CD14-positive monocyte (primary cell): ENCODE results near the gene NEK7. TPM values are rescaled to one million over a fixed set of nuclear protein-coding genes. Genes with fewer than 3 reads are reported as not detected.

Source experiments
- DNase-seq, 3 donors: peaks; one replicate each; pipeline ENCODE4 v3.0.0-alpha.2; 2011 to 2022
- H2AFZ ChIP-seq: 2 replicates; pipeline ENCODE4 v1.6.0; 2012; ENCODE audit warnings: mild to moderate bottlenecking, low read depth, low read length, inconsistent platforms; ENCODE audit not compliant: insufficient read depth, poor library complexity, severe bottlenecking
- H3K27ac ChIP-seq, 2 donors: 1 replicate in 1 of 2; 2 replicates in 1 of 2; pipeline ENCODE4 v1.5.1; 2012 to 2013; ENCODE audit warnings: low read length in 2 of 2, control low read depth in 1 of 2, inconsistent platforms in 1 of 2, low read depth in 1 of 2, mild to moderate bottlenecking in 1 of 2
- H3K27me3 ChIP-seq, 2 donors: one replicate each; pipeline versions ENCODE4 v1.6.0 to v1.6.1; 2011 to 2013; ENCODE audit warnings: low read length in 2 of 2; ENCODE audit not compliant: control insufficient read depth in 2 of 2, insufficient read depth in 2 of 2
- H3K36me3 ChIP-seq, 2 donors: replicated peaks in 1 of 2; 1 replicate in 1 of 2; 2 replicates in 1 of 2; pipeline versions ENCODE4 v1.5.1 to v1.6.1; 2012 to 2013; ENCODE audit warnings: low read length in 2 of 2, control low read depth in 1 of 2, inconsistent platforms in 1 of 2, mild to moderate bottlenecking in 1 of 2; ENCODE audit not compliant: insufficient read depth in 2 of 2, control insufficient read depth in 1 of 2
- H3K4me1 ChIP-seq, 2 donors: 1 replicate in 1 of 2; 2 replicates in 1 of 2; pipeline versions ENCODE4 v1.5.1 to v1.6.1; 2012 to 2013; ENCODE audit warnings: low read length in 2 of 2, control low read depth in 1 of 2, inconsistent platforms in 1 of 2, mild to moderate bottlenecking in 1 of 2, moderate library complexity in 1 of 2; ENCODE audit not compliant: insufficient read depth in 2 of 2, control insufficient read depth in 1 of 2
- H3K4me2 ChIP-seq: replicated peaks from 2 replicates; pipeline ENCODE3; 2012; ENCODE audit warnings: low read length, moderate library complexity, mild to moderate bottlenecking; ENCODE audit not compliant: poor library complexity, severe bottlenecking; ENCODE audit errors: extremely low read depth
- H3K4me3 ChIP-seq, 3 experiments: fragments of 200-600 bp in 1 of 3; sonication (generic) in 1 of 3; replicated peaks in 1 of 3; 1 replicate in 2 of 3; 2 replicates in 1 of 3; pipeline ENCODE4 v1.5.1; 2011 to 2013; ENCODE audit warnings: low read length in 3 of 3, mild to moderate bottlenecking in 3 of 3, control low read depth in 2 of 3, low read depth in 2 of 3, inconsistent platforms in 1 of 3, moderate library complexity in 1 of 3
- H3K79me2 ChIP-seq: 2 replicates; pipeline ENCODE4 v1.6.0; 2012; ENCODE audit warnings: mild to moderate bottlenecking, control low read depth, inconsistent platforms, low read length, moderate library complexity; ENCODE audit not compliant: insufficient read depth
- H3K9ac ChIP-seq: 2 replicates; pipeline ENCODE4 v1.6.0; 2017; ENCODE audit warnings: low read length, mild to moderate bottlenecking; ENCODE audit not compliant: insufficient read depth, poor library complexity, severe bottlenecking
- H3K9me3 ChIP-seq, 2 donors: replicated peaks in 1 of 2; 1 replicate in 1 of 2; 2 replicates in 1 of 2; pipeline versions ENCODE4 v1.5.1 to v1.6.1; 2012 to 2013; ENCODE audit warnings: low read length in 2 of 2, control low read depth in 1 of 2; ENCODE audit not compliant: control insufficient read depth in 1 of 2, insufficient read depth in 1 of 2
- H4K20me1 ChIP-seq: 2 replicates; pipeline ENCODE4 v1.6.0; 2012; ENCODE audit warnings: mild to moderate bottlenecking, low read length, control low read depth, moderate library complexity; ENCODE audit not compliant: insufficient read depth
- H3K27ac Mint-ChIP-seq, 7 donors: one replicate each; pipeline ENCODE4 v1.8.0; 2020; ENCODE audit warnings: mild to moderate bottlenecking in 7 of 7, mixed read lengths in 7 of 7, moderate library complexity in 6 of 7, inconsistent platforms in 2 of 7
- H3K27me3 Mint-ChIP-seq, 3 donors: one replicate each; pipeline ENCODE4 v1.8.0; 2021 to 2022; ENCODE audit warnings: low read depth in 3 of 3, mild to moderate bottlenecking in 3 of 3, mixed read lengths in 3 of 3, moderate library complexity in 3 of 3, inconsistent platforms in 1 of 3
- H3K36me3 Mint-ChIP-seq, 2 donors: one replicate each; pipeline ENCODE4 v1.8.0; 2020; ENCODE audit warnings: mixed read lengths in 2 of 2, inconsistent platforms in 1 of 2, mild to moderate bottlenecking in 1 of 2
- H3K4me1 Mint-ChIP-seq: one replicate; pipeline ENCODE4 v1.8.0; 2020; ENCODE audit warnings: mild to moderate bottlenecking, mixed read lengths
- H3K4me3 Mint-ChIP-seq, 2 donors: one replicate each; pipeline ENCODE4 v1.8.0; 2020; ENCODE audit warnings: mild to moderate bottlenecking in 2 of 2, mixed read lengths in 2 of 2, moderate library complexity in 1 of 2
- H3K9me3 Mint-ChIP-seq, 7 donors: one replicate each; pipeline ENCODE4 v1.8.0; 2020 to 2022; ENCODE audit warnings: mixed read lengths in 7 of 7, mild to moderate bottlenecking in 6 of 7, moderate library complexity in 6 of 7, inconsistent platforms in 2 of 7
- CTCF ChIP-seq: fragments of 200-600 bp; IDR thresholded peaks from one replicate; pipeline ENCODE4 v1.8.0; 2022; ENCODE audit warnings: antibody characterized with exemption, mild to moderate bottlenecking
- WGBS: methylation state at CpG from one replicate; pipeline ENCODE4 v1.1.5; 2013; ENCODE audit warnings: missing lambda C conversion rate; ENCODE audit not compliant: insufficient coverage; 5-methylcytosine and 5-hydroxymethylcytosine counted together
- intact Hi-C, 2 donors: fragments of 100-400 bp; cut with micrococcal nuclease; formaldehyde crosslinking; loops; one replicate each; pipeline versions ENCODE4 v1.15.0 to v1.15.1; 2023
- polyA plus RNA-seq, 3 donors: library from polyadenylated mRNA; depleted of rRNA in 1 of 3; unstranded in 2 of 3; stranded (reverse) in 1 of 3; fragments of 300-500 nt in 2 of 3; fragments of >200 nt in 1 of 3; fragmentation: Illumina TruSeq in 2 of 3; gene quantifications; 1 replicate in 2 of 3; 2 replicates in 1 of 3; pipeline ENCODE4 v1.2.3, GENCODE V29; 2012 to 2021

The NEK7 gene
- polyA plus RNA-seq, 3 donors: 16.0 to 50.1 (median 46.5) TPM

- Histone ChIP-seq H2AFZ (peak overlapping the region; percentile 92), H3K9ac (peak overlapping the region; percentile 92), H3K79me2 (peaks cover 56% of the 10 kb centered on the region), H3K27me3 (no peaks in the 10 kb centered on the region), H4K20me1 (peaks cover 39% of the 10 kb centered on the region), H3K4me3 (peak overlapping the region; percentile 74 to 90 (median 82)), H3K9me3 (no peaks in the 10 kb centered on the region), H3K4me2 (peak overlapping the region; percentile 94), H3K27ac (peak overlapping the region; percentile 77 to 87), H3K4me1 (peaks cover 26 to 28% of the 10 kb centered on the region in 2 donors), H3K36me3 (no peaks in the 10 kb centered on the region)
- WGBS: under 1% methylated on average over 51 of the region's 62 CpGs
- Mint-ChIP-seq H3K27me3 (peaks cover 0 to 2% (median 0%) of the 10 kb centered on the region in 3 donors), H3K27ac (peak overlapping the region; percentile 85 to 99 (median 95)), H3K4me3 (peak overlapping the region; percentile 96 to 100), H3K4me1 (peaks cover 37% of the 10 kb centered on the region), H3K36me3 (no peaks in the 10 kb centered on the region), H3K9me3 (no peaks in the 10 kb centered on the region)
- DNase-seq: peak; percentile 70 to 87 (median 83)
- no peak for TF ChIP-seq CTCF
- intact Hi-C loops: no loop called here
Measured at GRCh38 chr1:198157241-198157846, 546 bp downstream of the NEK7 start.

- H3K9me3 Mint-ChIP-seq: no peaks in the 10 kb centered on the region
- Histone ChIP-seq H3K4me3 (peak overlapping the region; percentile 74 to 90 (median 82)), H3K4me2 (peak overlapping the region; percentile 94), H3K4me1 (peaks cover 30 to 34% of the 10 kb centered on the region in 2 donors), H2AFZ (peak overlapping the region; percentile 92), H3K36me3 (no peaks in the 10 kb centered on the region), H3K27me3 (no peaks in the 10 kb centered on the region), H3K9me3 (no peaks in the 10 kb centered on the region), H3K27ac (peak overlapping the region; percentile 77 to 87), H3K9ac (peak overlapping the region; percentile 92), H3K79me2 (peaks cover 63% of the 10 kb centered on the region), H4K20me1 (peaks cover 47% of the 10 kb centered on the region)
- H3K27me3 Mint-ChIP-seq: peaks cover 0 to 2% (median 0%) of the 10 kb centered on the region in 3 donors
- H3K4me3 Mint-ChIP-seq: peak overlapping the region; percentile 96 to 100
- H3K36me3 Mint-ChIP-seq: no peaks in the 10 kb centered on the region
- WGBS: 2% methylated on average over 11 of the region's 17 CpGs
- intact Hi-C loops: no loop called here
- no peak for TF ChIP-seq CTCF
- peak overlapping the region; percentile 85 to 99 (median 95) for H3K27ac Mint-ChIP-seq
- DNase-seq: peak in 2 of 3 donors; percentile 32 to 38
- H3K4me1 Mint-ChIP-seq: peaks cover 44% of the 10 kb centered on the region
Measured at GRCh38 chr1:198157847-198158725, 1.3 kb downstream of the NEK7 start.
